NK-92 (cell line): ENCODE measurements around the gene CCDC7.
"Not testable (repeated sequence)": the region's sequence is repeated elsewhere in the genome, so short reads cannot be mapped to it uniquely, and the experiment has no call there.

Experiments
- DNase-seq: peaks from one replicate; lab custom pipeline; 2025; ENCODE audit not compliant: unreplicated experiment; lab: John Stamatoyannopoulos, UW

Gene CCDC7

DNA sequence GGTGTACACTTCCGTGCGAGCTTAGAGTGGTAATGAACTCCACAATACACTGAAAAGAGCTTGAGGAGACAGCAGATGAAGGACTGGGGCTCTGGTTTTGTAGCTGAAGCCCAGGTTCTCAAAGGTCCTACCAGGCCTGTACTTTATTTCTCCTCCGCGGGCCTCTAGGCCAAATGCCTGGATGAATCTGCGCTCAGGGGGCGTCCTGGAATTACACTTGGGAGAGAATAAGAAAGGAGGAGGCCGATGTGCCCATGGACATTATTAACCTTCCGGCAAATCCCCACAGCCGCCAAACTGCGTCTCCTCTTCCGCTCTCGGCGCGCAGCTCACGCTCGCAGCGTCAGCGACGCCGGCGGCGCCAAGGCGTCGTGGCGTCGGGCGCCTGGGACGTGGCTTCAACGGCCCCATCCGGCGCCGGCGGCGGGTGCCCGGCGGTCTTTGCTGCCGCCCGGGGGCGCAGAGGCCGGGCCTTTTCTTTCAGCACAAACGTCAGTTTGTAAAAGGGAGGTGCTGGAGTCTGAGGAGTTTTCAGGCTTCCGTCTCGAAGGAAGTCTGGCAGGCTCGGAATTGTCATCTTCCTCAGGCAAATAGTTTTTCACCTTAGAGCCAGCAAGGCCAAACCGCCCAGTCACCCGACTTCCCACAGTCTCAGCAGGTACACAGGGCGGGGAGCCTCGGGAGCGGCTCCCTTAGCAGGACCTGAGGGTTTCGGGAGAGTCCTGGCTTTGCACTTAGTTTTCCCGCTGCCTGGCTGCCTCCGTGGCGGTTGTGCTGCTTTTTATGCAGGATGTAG lies at the start of gene CCDC7:
CCDC7 (plus strand) TSS at position 401 of the 796 bp plus-strand sequence. CDS start 5,503 bp downstream, outside the sequence.
- DNase-seq = peak; percentile 25

- not testable (repeated sequence) for DNase-seq
Measured at GRCh38 chr10:32397163-32397562, 48.8 kb upstream of the CCDC7 start.

DNA sequence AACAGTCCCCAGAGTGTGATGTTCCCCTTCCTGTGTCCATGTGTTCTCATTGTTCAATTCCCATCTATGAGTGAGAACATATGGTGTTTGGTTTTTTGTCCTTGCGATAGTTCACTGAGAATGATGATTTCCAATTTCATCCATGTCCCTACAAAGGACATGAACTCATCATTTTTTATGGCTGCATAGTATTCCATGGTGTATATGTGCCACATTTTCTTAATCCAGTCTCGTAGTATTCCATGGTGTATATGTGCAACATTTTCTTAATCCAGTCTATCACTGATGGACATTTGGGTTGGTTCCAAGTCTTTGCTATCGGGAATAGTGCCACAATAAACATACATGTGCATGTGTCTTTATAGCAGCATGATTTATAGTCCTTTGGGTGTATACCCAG lies 46.2 kb upstream of the CCDC7 start:
- DNase-seq = not testable (repeated sequence)

- no peak for DNase-seq
Measured at GRCh38 chr10:32400961-32401360, 45.0 kb upstream of the CCDC7 start.

DNA sequence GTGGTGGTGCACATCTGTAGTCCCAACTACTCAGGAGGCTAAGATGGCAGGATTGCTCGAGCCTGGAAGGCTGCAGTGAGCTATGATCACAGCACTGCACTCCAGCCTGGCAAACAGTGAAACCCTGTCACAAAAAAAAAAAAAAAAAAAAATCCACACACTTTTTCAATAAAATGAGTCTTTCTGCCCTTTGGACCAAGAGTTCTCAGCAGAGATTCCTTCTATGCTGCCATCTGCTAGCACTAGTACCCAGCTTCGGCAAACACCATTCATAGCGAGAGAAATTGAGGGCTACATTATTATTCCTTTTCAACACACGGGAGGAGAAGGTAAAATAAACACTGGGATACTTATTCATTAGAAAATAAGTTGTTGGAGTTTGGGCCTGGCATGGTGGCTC lies 43.4 kb upstream of the CCDC7 start:
- no peak for DNase-seq

DNA sequence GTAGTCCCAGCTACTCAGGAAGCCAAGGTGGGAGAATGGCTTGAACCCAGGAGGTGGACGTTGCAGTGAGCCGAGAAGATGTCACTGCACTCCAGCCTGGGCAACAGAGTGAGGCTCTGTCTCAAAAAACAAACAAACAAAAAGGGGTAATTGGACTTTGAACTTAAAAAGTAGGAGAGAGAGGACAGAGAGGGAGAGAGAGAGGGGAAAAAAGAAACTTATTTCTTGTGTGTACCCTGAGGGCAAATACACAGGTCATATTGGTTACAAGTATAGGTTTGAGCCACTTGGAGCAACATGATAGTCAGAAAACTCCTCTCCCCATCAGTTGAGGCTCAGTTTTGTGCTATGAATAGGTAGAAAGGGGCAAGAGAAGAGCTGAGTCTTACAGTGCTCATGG lies 42.8 kb upstream of the CCDC7 start:
- DNase-seq = no peak

GRCh38 chr10:32408690-32409089 lies 37.2 kb upstream of the CCDC7 start:
- DNase-seq = no peak

- no peak for DNase-seq
Measured at GRCh38 chr10:32409741-32410140, 36.2 kb upstream of the CCDC7 start.

GRCh38 chr10:32410569-32410968 lies 35.4 kb upstream of the CCDC7 start:
- no peak for DNase-seq

DNA sequence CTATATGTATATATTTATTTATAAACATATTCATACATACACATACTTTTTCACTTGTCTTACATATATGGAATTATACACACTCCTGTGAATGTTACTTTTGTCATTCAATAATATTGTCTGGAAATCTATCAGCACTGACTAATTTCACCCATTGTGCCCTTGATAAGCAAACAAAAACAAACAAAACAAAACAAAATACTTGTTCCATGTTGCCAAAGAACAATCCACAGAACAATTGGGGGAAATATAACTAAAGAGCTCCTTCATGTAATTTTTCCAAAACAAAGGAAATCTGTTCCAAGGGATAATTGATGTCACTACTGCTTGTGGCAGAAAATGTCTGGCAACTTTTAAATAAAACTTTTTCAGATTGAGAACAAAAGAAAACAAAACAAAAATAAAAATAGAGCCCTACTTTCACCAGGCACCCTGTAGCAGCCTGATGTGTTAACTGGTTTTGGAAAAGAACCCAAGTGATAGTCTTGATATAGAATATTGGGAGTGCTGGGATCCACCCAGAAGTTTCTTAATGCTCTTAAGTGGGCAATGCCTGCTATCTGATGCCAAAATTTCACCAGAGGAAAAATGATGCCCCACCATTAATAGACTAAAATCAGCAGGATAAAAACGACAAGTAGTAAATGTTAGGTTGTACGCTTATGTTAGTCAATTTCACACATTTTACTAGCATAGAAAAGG lies 34.0 kb upstream of the CCDC7 start:
- no peak for DNase-seq

DNA sequence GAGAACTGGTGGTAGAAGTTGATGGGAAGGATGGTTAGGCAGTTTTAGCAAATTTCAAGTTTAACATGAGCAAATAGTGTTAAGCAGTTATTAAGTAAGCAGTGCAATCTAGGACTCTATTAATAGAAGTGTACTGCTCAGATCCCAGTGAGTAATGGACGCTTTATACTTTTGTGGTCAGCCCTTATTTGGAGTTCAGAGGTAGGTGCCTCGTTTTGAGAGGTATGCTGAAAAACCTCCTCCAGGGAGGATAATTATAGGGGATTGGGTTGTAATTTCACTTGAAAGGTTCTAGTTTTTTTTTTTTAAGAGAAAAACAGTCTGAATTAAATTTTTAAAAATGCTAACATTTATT lies 33.5 kb upstream of the CCDC7 start:
- DNase-seq = no peak

DNA sequence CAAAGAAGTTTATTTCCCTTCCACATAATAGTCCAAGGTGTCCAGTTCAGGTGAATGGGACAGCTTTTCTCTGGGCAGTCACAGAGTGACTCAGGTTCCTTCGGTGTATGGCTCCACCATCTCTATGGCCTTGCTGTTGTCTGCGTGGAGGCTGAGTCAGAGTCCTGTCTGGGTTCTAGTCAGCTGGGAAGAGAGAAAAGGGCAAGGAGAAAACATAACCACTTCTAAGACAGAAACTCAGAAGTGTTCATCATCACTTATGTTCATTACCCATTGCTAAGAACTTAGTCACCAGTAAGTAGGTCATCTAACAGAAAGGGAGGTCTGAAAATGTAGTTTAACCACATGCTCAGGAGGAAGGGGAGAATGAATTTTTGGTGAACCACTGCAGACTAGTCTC lies 32.4 kb upstream of the CCDC7 start:
- DNase-seq = no peak

DNA sequence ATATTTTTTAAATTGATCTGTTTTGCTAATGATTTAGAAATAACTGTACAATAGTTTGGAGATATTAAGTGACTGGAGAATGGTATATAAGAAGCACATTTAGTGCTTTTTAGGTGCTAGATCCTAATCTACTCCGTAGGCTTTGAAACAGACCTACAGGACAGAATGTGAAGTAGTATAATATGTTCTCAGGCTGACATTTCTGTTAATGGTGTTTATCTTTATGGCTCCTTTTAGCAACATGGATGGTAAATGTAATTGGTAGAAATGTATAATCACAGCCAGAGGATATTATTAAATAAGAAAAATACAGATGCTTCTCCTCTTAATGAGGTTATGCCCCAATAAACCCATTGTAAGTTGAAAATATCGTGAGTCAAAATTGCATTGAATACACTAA lies 30.6 kb upstream of the CCDC7 start:
- no peak for DNase-seq

DNA sequence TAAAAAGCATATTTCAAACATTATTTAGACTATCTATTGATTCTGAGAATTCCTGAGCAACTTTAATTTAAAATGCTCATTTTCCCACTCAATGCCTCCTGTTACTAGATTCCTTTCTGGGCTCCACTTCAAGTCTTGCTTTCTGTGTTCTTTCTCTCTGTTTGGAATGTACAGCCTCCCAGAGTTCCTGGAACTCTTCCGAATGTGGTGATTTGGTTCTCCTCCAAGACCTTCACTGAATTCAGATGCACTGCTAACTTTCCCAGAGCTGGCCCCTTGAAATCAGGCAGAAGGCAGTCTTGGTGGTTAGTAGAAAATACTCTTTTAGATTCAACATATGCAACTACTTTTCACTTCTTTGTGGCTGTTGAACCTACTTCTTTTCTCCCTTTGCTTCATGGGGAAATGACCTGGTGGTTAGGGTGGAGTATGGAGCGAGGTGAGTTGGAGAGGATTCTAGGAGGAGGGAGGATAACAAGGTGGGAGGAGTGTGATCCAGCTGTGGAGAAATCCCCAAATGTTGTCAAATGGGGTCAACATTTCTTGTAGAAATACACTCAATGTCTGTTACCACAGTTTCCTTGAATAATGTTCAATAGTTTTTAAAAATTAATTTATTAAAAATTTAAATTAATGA lies 27.9 kb upstream of the CCDC7 start:
- no peak for DNase-seq

DNA sequence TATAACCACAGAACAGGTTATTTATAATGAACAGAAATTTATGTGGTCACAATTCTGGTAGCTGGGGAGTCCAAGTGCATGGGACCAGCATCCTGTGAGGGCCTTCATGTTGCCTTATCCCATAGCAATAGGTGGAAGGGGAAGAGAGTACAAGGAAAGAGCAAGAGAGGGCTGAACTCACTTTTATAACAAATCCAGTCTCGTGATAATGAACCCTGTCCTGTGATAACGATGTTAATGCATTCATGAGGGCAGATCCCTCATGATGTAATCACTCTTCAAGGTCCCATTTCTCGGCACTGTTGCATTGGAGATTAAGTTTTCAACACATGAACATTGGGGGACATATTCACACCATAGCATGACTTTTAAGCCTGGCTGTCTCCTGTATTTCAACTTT lies 27.4 kb upstream of the CCDC7 start:
- DNase-seq = no peak

GRCh38 chr10:32419615-32420014 lies 26.3 kb upstream of the CCDC7 start:
- DNase-seq = no peak

- DNase-seq = no peak
Measured at GRCh38 chr10:32426186-32426585, 19.8 kb upstream of the CCDC7 start.

DNA sequence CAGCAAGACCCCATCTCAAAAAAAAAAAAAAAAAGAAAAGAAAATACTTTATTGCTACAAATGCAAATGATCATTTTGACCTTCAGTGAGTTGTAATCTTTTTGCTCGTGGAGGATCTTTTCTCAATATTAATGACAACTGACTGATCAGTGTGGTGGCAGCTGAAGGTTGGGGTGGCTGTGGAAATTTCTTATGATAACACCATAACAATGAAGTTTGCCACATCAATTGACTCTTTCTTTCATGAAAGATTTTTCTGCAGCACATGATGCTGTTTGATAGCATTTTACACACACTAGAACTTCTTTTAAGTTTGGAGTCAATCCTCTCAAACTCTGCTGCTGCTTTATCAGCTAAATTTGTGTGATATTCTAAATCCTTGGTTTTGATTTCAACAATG lies 12.4 kb upstream of the CCDC7 start:
- no peak for DNase-seq

- DNase-seq = no peak
Measured at GRCh38 chr10:32436215-32436614, 9.7 kb upstream of the CCDC7 start.

- no peak for DNase-seq
Measured at GRCh38 chr10:32437334-32437733, 8.6 kb upstream of the CCDC7 start.

GRCh38 chr10:32445036-32445435 lies 904 bp upstream of the CCDC7 start:
- DNase-seq = no peak
